MM.1S (cell line): Measurements from ENCODE around the gene NFYA.

Source experiments
- CTCF ChIP-seq: fragments of 300-600 bp; sonication (generic); IDR thresholded peaks from 2 replicates; pipeline ENCODE4 v1.5.1; 2016; ENCODE audit warnings: antibody characterized with exemption, low read length, mixed read lengths
- EZH2 ChIP-seq: fragments of 300-600 bp; sonication (generic); optimal IDR thresholded peaks from 2 replicates; pipeline ENCODE3; 2017; ENCODE audit warnings: low read depth, mild to moderate bottlenecking, antibody characterized with exemption, low read length, mixed read lengths
- EZH2phosphoT487 ChIP-seq: fragments of 300-600 bp; sonication (generic); IDR thresholded peaks from 2 replicates; pipeline ENCODE4 v1.6.1; 2018; ENCODE audit warnings: antibody characterized with exemption, low read length

- TF ChIP-seq CTCF, result no peak
- no peak for TF ChIP-seq EZH2phosphoT487
- no peak for TF ChIP-seq EZH2
Measured at GRCh38 chr6:41078101-41078500, 5.3 kb downstream of the NFYA start.
